Stimulated activated CD8-positive, alpha-beta memory T cell treated with anti-CD3 and anti-CD28 coated beads, Interleukin-15, amount 100 ng/mL, for 4 hours (primary cell): Measurements from ENCODE around the gene ZNF407.
"Not testable (repeated sequence)": the region's sequence is repeated elsewhere in the genome, so short reads cannot be mapped to it uniquely, and the experiment has no call there.

Experiments used
- DNase-seq, 2 donors: peaks; one replicate each; pipeline ENCODE4 v3.0.0-alpha.2; 2020; ENCODE audit warnings: low read depth in 2 of 2

The ZNF407 gene

DNA sequence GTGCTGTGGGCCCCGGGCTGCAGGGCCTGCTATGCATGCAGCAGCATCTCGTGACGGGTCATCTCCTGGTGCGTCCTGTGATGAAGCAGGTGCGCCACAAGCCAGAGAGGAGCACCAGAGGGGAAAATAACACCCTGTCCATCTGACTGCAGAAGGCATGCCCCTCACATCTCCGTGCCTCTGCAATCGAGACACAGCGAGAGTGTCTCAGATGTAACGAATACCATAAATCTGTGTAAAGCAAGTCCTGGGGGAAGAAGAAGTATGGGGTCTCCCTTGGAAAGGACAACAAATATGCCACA, 473.8 kb downstream of the ZNF407 start:
- DNase-seq: no peak

DNA sequence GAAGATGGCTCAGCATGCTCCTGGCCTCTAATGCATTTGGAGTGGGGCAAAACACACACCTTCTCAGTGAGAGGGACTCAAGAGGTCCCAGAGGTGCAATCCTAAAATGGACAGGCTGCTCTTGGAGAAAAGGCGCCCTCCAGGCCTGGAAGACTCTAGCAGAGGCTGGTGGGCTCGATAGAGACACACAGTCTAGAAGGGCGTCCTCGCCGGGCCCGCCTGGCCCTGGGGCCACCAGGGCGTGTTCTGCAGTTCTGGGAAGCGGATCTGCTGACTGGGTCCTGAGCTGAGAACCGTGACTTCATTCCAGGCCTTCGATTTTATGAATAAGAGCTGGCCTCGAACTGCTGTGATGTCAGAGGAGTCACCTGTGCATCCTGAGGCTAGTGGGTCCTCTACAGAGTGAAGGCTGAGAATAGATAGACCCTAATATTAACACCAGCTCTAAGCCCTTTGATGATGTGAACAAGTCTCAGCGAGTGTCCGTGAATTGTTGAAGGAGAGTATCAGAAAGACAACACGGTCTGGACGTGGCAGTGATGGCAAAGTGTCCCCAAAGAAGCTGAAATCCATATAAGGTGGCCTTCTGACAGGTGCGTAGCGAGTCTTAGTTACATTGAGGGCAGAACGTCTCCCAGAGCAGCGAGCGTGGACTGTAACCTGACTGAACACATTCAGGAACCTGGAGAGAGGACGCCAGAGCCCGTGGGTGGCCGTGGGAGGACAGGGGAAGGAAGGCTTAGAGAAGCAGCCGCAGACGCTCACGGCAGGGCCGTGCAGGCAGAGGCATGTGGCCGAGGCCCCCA, 474.4 kb downstream of the ZNF407 start:
- no peak for DNase-seq

DNA sequence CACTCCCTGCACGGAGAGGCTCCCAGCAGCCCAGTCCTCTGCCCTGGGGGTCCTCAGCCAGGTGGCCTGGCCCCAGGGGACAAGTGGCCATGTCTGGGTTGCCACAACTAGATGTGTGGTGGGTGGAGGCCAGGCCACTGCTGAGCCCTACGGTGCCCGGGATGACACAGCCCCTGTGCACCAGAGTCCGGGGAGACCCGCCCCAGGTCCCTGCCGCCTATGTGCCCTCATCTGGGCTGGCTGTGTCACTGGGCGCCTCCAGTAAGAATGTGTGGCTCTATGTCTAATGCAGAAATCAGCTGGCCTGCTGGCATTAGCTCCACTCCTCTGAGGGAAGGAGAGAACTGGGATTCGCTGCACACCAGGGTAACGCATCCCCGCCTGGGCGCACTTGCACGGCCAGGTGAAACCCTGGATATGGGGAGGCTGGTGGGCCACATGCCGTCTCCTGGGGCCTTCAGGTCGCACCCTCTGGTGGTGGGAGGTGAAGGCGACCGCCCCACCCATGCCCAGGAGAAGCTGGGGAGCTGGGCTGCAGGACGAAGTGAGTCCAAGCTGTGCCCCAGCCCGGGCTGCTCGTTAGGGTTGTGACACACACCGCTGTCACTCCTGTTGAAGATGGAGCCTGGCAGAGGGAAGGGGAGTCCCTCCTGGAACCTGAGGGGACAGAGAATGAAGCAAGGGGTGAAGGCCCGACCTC, 475.2 kb downstream of the ZNF407 start:
- no peak for DNase-seq

DNA sequence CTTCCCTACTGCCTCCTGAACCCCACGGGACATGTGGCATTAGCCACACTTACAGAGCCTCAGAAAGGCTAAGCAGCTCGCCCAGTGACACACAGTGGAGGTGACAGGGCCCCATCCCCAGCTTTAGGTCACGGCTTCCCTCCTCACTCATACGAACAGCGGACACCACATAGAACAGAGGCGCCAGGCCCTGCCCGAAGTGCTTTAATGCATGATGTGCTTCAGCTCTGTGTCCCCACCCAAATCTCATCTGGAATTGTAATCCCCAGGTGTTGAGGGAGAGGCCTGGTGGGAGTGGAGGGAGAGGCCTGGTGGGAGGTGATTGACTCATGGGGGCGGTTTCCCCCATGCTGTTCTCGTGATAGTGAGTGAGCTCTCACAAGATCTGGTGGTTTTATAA, 476.0 kb downstream of the ZNF407 start:
- no peak for DNase-seq

DNA sequence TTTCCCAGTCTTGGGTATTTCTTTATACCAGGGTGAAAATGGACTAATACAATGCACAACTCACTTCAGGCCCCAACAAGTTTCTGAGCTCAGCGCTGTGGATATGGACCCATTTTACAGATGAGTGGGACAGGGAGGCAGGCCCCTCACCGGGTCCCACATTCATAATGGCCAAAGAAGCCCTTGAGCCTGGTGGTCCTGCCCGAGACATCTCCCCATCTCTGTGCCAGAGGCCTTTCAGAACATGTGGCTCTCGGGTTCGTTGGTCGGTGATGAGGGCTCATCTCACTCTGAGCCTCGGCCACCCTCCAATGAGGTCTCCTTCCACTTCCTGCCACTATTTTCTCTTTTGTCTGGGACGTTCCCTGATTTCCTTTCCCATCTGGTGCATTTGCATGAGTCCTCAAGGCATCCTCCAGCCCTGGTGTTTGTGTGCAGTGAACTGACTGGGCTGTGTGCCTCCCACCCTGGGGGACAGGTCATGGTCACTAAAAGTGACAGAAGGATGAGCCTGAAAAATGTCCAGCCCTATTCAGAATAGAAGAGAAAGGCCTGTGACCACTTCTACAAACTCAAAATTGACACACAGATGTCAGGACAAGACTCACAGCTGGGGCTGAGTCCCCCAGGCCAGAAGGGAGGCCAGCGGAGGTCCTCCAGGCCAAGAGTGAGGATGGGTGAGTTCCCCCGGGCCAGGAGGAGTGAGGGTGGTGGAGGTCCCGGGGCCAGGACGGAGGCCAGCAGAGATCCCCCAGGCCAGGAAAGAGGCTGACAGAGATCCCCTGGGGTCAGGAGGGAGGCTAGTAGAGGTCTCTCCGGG, 476.7 kb downstream of the ZNF407 start:
- DNase-seq: no peak

DNA sequence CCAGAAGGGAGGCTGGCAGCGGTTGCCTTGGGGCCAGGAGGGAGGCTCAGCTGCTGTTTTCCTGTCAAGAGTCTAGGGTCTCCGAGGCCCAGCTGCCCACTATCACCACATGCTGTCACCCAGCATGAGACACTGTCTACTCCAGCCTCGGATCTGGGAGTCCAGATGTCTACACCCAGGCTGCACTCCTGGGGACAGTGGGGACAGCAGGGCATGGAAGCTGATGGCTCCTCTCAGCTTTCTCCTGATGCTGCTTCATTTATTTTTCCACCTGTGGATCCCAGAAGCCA, 477.3 kb downstream of the ZNF407 start:
- no peak for DNase-seq

DNA sequence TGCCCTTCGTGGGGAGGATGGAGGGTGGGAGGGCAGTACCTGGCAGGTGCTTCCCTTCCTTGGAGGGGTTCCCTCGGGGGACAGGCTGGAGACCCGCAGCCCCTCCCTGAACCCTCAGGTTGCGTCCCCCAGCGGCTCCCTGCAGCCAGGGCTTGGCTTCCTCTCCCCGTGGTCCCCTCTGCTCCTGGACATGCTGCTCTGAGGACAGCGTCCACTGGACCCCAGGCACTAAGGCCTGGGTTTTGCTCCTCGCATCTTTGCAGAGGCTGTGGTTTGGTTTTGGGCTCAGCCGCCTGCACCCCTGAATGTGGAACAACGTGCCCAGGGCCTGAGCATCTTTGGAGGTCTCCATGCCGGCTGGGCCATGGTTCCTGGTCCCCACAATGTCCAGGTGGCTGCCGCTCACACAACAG, 477.8 kb downstream of the ZNF407 start:
- DNase-seq: no peak

DNA sequence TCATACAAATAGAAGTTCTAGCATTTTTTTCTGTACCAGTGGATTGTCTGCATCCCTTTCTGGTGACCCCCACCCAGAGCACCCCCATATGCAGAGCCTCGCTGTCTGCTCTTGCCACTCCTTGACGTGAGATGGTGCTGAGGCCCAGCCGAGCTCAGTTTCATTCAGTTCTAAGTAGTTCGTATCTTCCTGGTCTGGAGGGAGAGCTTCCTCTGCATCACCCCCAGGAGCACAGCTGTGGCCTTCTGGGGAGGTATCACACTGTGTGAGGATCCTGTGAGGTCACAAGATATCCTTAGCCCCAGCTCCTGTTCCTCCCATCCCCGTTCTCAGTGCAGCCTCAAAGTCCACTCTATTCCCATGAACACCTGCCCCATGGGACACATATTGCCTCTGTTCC, 478.6 kb downstream of the ZNF407 start:
- DNase-seq: no peak

DNA sequence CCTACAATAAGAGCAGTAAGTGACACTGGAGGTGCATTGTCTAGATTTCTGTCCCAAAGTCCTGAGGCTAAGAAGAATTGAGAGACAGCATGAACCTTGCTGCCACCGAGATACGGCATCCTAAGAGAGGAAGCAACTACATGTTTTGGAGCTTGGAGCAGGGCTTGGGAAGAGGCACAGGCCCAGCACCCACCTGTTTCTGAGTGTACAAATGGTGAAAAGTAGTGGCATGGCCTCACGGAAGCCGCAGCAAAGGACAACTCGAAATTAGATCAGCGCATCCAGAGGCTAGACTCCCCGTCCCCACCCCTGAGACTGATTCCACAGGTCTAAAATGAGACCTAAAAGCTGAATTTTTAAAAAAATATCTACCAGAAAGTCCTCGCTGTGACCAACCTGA, 483.8 kb downstream of the ZNF407 start:
- no peak for DNase-seq

DNA sequence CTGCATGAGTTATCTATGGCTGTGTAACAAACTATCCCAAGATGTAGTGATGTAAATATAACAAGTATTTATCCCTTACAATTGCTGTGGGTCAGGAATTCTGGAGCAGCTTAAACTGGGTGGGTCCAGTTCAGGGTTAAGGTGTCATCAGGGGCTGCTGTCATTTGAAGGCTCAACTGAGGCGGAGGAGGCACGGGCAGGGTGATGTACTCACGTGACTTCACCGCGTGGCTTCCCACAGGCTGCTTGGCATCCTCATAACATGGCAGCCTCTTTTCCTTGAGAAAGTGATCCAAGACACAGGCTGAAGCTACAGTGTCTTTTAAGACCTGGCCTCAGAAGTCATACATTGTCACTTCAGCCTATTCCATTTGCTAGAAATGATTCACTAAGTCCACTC, 485.5 kb downstream of the ZNF407 start:
- no peak for DNase-seq

DNA sequence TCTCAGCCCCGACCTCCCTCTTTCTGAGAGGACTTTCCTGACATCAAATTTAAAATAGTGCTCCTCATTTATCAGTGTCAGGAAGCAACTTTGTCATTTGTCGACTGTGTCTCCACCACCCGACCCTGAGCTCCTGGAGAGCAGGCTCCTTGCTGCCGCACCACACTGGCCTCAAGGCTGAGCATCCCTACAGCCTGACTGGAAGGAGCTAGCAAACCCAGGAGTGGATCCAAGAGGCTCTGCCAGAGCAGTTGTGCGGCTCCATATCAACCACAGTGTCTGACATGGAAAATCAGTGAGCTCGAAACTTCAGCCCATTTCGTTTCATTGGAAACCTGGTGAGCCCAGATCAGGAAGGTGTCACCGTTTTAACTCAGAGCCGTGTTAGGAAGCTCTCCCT, 486.1 kb downstream of the ZNF407 start:
- no peak for DNase-seq

DNA sequence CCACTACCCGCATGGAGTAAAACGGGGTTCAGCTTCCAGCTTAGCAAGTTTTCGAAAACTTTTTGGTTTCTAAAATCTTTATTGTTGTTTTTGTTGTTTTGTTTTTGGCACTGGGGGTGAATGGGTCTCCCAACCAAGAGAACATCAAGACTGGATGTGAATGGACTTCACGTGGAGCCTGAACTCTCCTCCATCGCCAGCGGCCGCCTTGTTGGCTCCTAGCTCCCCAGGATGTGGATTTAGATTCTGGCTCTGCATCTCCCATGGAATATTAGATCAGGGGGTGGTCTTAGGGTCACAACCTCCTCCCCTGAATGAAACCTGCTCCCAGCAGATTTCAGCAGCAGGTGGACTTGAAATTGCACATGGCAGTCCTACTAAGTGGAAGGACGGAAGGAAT, 488.0 kb downstream of the ZNF407 start:
- DNase-seq: not testable (repeated sequence)

DNA sequence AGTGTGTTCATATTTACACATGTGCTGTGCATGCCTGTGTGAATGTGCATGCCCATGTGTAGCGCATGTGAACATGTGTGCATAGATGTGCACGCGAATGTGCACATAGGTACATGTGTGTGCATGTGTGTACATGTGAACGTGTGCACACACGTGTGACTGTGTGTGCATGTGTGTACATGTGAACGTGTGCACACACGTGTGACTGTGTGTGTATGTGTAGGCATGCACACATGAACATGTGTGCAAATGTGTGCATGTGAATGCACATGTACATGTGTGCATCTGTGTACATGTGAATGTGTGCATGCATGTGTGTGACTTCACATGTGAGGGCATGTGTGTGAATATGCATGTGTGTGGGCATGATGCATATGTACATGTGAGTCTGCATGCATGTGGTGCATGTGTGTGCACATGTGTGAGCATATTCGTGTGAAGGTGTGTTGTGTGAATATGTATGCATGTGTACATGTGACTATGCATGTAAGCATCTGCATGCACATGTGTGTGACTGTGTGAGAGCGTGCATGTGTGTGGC, 488.9 kb downstream of the ZNF407 start:
- no peak for DNase-seq

DNA sequence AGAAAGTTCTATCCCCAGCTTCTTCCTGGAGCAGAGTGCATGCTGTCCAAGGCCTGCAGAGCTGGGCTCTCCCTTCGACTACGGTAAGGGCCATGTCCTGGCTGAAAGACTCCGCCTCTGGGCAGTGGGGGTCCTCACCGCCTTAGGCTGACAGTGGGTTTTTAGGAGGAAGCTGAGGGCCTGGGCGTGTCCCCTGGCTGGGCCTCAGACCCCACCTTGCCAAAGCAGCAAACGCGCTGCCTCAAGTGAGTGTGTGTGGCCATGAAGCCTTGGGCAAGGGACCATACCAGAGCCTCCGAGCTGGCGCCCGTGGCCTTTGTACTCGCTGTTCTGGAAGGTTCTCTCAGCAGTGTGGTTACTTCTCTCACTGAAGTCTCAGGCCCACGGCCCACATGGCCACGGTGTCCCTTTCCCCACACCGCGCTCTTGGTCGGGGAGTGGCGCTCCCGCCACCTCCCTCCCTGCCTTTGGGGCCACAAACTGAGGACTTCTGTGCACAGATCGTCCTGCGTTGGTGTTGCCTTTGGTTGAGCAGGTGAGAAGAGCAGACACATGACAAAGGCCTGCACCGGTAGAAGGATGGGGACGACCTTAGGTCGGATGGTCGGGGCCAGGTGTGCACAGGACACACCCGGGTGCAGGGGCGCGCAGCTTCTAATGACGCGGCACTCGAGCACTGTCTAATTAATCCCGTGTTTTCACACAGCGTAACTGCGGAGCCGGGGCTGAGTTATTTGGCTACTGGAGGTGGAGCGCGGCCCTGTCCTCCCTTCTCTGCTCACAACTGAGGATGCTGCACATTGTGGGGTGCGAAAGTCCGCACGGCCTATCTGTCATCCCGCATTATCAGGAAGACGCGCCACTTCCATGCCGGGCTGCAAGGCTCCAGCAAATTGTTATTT, 489.7 kb downstream of the ZNF407 start:
- DNase-seq: no peak

DNA sequence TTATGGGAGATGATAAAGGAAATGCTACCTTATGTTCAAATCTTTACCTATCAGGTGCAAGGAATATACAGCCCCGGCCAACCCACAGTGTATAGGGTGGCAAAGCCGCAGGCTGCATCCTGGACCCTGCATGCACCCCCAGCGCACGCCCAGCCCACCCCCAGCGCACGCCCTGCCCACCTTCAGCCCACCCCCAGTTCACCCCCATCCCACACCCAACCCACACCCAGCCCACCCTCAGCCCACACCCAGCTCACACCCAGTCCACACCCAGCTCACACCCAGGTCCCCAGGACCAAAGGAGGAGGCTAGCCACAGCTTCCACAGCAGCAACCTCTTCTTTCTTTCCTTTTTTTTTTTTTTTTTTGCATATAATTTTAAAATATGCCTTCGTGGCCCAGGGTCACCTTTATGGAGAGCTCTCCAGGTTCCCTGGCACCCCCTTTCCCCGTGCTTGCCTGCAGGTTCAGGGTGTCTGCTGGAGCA, 490.4 kb downstream of the ZNF407 start:
- no peak for DNase-seq

DNA sequence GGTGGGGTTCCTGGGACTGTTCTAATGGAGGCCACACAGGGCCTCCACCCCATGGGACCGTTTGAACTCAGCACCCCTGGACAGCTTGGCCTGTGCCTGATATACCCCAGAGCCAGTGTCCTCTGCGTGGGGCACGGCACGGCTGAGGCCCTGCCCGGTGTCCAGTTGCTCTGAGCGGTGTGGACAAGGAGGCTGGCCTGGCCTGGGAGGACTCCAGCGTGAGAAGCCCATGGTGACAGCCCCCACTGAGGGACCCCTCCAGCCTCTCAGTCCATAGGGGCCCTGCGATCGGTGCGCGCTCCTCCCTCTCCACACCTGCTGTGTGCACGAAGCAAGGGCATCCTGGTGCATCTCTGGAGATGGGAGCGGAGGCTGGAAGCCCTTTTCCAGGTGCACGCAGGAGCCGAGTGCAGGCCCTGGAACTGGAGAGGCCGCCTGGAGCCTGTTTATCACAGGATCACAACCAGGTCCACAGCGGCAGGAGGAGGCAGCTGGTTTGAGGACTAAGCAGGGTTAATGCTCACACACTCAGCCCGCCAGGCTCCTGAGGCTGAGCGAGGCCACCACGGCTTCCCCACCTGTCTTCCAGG, 491.0 kb downstream of the ZNF407 start:
- no peak for DNase-seq

DNA sequence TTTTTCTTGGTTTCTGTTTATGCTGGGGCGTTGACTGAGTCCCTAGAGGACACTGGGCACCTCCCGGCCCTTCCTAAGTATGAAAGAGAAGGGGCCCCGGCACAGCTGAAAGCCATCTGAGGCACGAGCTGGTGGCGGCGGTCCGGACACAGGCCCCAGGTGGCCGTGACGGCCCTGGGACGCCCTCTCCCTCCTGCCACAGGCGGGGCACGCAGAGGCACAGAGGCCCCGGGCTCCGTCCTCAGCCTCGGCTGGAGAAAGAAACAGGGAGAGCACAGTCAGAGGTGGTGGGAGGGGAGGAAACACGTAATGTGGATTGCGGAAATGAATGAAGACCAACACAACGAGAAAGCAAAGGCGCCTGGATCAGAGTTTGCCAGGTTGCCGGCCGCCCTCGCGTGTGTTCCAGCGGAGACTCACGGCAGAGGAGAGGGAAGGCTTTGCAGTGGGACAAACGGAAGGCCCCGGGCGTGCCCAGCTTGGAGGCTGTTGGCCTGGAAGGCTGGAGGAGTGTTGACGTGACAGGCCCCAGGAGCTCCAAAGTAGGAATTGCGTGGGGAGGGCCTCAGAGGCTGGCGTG, 492.2 kb downstream of the ZNF407 start:
- no peak for DNase-seq

DNA sequence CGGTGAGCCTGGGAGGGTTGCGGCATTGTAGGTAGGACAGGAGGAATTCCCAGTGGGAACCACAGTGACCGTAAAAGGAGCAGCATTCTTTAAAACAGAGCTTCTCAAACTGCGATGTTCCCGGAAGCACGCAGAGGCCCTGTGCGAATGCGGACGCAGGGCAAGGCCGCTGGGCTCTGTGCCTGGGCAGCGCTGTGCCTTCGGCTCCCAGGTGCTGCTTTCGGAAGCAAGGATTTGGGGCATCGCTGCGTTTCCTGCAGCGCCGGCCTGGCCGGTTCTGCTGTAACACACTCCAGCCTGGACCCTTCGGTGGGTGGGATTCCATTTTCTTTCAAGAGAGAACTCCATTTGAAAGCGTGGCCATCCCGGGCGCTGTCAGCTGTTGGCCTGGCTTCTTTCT, 492.7 kb downstream of the ZNF407 start:
- no peak for DNase-seq

DNA sequence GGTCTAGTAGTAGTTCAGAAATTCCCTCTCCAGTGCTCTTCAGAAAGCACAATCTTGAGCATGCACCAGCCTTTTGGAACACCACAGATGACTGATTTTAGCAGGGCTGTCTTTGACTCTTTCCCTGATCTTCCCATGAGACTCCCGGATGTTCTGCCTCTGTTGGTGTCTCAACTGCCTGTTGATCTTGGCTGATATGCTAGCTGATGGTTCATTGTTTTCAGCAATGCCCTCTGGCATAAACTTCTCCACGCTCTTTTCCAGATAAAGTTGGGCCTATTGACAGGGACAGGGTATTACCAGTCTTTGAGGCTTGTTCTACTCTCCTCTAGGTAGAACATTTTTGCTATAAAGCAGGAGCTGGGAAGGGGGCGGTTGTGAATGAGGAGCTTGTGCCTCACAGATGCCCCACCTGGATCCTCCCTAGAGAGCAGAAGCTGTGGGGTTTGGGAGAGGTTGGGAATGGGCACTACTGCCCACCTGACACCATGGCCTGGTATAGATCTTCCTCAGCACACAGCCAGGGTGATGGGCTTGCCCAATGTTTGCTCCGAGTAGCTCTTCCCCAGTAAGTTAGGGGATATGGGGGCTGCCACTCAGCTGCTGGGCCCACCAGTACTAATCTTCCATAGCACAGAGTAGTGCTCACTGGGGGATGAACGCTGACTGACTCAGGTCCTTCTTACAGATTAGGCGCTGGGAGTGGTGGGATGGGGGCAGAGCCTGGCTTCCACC, 500.0 kb downstream of the ZNF407 start:
- no peak for DNase-seq
